ENCODE data around the gene HLA-DOA.
A peak's percentile ranks its signal among the peaks of the same experiment; 100 is the strongest.

The HLA-DOA gene

DNA sequence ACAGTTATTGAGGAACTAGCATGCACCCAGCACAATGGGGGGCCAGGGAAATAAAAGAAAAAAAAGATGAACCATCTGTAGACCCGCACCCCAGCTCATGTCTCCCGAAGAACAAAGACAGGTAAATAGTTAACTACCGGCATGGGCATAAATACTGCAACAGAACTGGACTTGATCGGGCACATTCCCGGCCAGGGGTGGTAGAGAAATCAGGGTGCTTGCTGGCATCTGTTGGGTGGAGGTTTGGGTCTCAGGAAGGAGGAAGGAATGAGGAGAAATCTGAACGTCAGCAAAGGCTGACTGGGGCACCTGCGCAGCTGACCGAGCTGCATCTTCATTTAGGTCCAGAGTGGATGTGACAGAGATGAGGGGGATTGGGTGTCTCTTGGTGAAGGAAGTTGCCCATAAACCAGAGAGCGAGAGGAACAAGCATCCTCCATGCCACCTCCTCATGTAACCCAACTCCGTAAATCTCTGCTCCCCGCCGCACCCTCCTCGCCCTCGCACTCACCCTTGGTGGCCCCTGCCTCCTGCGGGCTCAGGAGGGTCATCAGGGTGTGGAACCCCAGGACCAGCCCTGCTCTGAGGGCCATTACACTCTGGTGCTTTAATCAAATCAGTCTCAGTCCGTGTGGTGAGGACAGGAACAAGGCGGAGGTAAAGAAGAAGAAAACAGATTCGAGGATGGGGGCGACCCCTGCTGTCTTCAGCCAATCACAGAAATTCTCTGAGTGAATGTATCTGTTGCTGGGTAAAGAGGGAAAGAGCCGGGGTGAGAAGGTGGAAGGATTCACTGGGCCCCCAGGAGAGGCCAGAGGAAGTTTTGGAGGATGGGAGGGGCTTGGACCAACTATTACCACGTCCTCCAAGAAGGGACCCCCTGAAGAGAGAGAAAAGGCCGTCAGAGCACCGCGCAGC lies at the start of gene HLA-DOA:
HLA-DOA (minus strand) TSS at position 648 of the 918 bp plus-strand sequence.
- H3K4me1 ChIP-seq: peaks cover 13 to 37% (median 29%) of the 10 kb centered on the region in 10 experiments
- no peaks in the 10 kb centered on the region for H3K9me3 ChIP-seq (replicated peaks in 1 of 11)
- peak within 1 kb of the TSS; percentile 24 to 77 (median 68); a peak in 19 of 20 replicates for H3K4me3 ChIP-seq
- H3K9ac ChIP-seq: peak within 1 kb of the TSS; percentile 32 to 84 (median 78); a peak in 20 of 22 replicates
- no peak for TF ChIP-seq Cebpa-rat (IDR thresholded peaks at IDR 0.05)
- H3K4me2 ChIP-seq: peak within 1 kb of the TSS; percentile 70 to 98 (median 87)
- H3K27ac ChIP-seq: peak within 1 kb of the TSS in 9 of 11 experiments; percentile 64 to 86 (median 81); a peak in 18 of 22 replicates
- no peaks in the 10 kb centered on the region for H3K27me3 ChIP-seq
- H4K20me1 ChIP-seq: no peaks in the 10 kb centered on the region
- H3K36me3 ChIP-seq: peaks cover 0 to 30% (median 26%) of the 10 kb centered on the region in 11 experiments; a peak in 16 of 22 replicates

DNA sequence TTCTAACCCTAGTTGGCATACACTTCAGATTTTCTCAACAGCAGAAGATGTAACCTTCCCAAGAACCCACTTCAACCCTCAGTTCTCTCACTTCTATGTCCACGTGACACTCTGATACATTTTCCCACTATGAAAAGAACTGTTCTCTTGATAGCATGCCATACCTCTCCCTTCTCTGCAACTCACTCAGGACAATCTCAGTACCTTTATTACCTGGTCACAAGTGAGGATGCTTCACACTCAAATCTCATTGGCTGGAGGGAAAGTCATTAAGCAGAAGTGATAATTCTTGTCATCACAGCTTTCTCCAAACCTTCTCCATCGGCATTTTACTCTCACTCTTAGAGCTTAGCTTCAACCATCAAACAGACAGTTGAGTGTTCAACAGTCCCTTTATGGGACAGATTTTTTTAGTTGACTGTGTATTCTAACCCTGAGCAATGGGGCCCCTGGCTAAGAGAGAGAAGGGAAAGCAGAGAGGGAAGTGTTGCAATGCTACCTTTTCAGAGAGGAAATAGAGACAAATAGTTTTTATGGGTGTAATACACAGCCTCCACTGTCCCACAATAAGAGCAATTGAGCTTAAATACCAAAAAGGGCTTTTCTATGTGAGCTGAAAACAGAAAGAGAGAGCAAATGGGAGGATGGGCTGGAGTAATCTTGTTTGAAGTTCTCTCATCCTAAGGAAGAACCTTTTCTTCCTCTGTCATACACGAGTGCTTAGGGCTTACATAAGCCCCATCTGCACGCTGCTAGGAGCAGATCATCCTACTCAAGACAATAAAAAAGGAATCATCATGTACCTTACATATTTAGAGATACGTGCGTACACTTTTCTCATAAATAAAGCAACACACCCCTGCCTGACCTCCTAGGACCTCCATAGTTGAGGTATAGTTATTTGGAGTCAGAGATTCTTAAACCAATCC lies 48.1 kb upstream of the HLA-DOA start:
- TF ChIP-seq Cebpa-rat (IDR thresholded peaks at IDR 0.05): 0 out of 22 replicates have a peak, but pooled peaks of 1 of the 11 experiments have one; percentile 7
- Histone ChIP-seq H4K20me1 (no peaks in the 10 kb centered on the region), H3K4me2 (peak overlapping the region in 9 of 11 experiments; percentile 10 to 70 (median 40); a peak in 12 of 22 replicates), H3K27ac (peak overlapping the region in 2 of 11 experiments; percentile 27 to 28; a peak in 3 of 22 replicates), H3K9ac (no peak overlapping the region), H3K4me1 (peaks cover 0 to 26% (median 11%) of the 10 kb centered on the region in 10 experiments; a peak in 15 of 20 replicates), H3K9me3 (replicated peaks in 1 of 11) (peaks cover 11 to 37% (median 18%) of the 10 kb centered on the region in 11 experiments), H3K36me3 (0 out of 22 replicates have a peak, but pooled peaks cover 0 to 4% (median 0%) of the 10 kb centered on the region in 11 experiments), H3K27me3 (no peaks in the 10 kb centered on the region), H3K4me3 (no peak overlapping the region)

GRCh38 chr6:33053230-33053629 lies 43.8 kb upstream of the HLA-DOA start:
- Histone ChIP-seq H3K4me3 (no peak overlapping the region), H4K20me1 (no peaks in the 10 kb centered on the region), H3K9ac (no peak overlapping the region), H3K4me1 (peaks cover 10 to 30% (median 23%) of the 10 kb centered on the region in 10 experiments), H3K27ac (no peak overlapping the region), H3K9me3 (replicated peaks in 1 of 11) (peaks cover 18 to 39% (median 23%) of the 10 kb centered on the region in 11 experiments), H3K36me3 (0 out of 22 replicates have a peak, but pooled peaks cover 0 to 4% (median 0%) of the 10 kb centered on the region in 11 experiments), H3K27me3 (no peaks in the 10 kb centered on the region), H3K4me2 (no peak overlapping the region)
- TF ChIP-seq Cebpa-rat (IDR thresholded peaks at IDR 0.05): no peak

GRCh38 chr6:33052627-33053026 lies 43.2 kb upstream of the HLA-DOA start:
- Histone ChIP-seq H3K9me3 (replicated peaks in 1 of 11) (peaks cover 18 to 39% (median 23%) of the 10 kb centered on the region in 11 experiments), H3K27me3 (no peaks in the 10 kb centered on the region), H3K27ac (no peak overlapping the region), H3K4me3 (no peak overlapping the region), H3K36me3 (0 out of 22 replicates have a peak, but pooled peaks cover 0 to 4% (median 0%) of the 10 kb centered on the region in 11 experiments), H3K4me1 (peaks cover 10 to 24% (median 20%) of the 10 kb centered on the region in 10 experiments), H4K20me1 (no peaks in the 10 kb centered on the region), H3K9ac (no peak overlapping the region), H3K4me2 (no peak overlapping the region)
- no peak for TF ChIP-seq Cebpa-rat (IDR thresholded peaks at IDR 0.05)

GRCh38 chr6:33050014-33050810 lies 40.8 kb upstream of the HLA-DOA start:
- Histone ChIP-seq H3K27ac (peak overlapping the region in 6 of 11 experiments; percentile 20 to 58 (median 44); a peak in 10 of 22 replicates), H3K36me3 (0 out of 22 replicates have a peak, but pooled peaks cover 0 to 4% (median 0%) of the 10 kb centered on the region in 11 experiments), H3K4me3 (no peak overlapping the region), H4K20me1 (no peaks in the 10 kb centered on the region), H3K9me3 (replicated peaks in 1 of 11) (peaks cover 18 to 39% (median 23%) of the 10 kb centered on the region in 11 experiments), H3K27me3 (no peaks in the 10 kb centered on the region; a peak in 1 of 22 replicates), H3K4me1 (peaks cover 10 to 17% (median 14%) of the 10 kb centered on the region in 10 experiments), H3K9ac (peak overlapping the region in 1 of 11 experiments; percentile 18; a peak in 1 of 22 replicates), H3K4me2 (peak overlapping the region; percentile 33 to 66 (median 48); a peak in 21 of 22 replicates)
- no peak for TF ChIP-seq Cebpa-rat (IDR thresholded peaks at IDR 0.05)

- H3K9me3 ChIP-seq (replicated peaks in 1 of 11): peaks cover 17 to 38% (median 25%) of the 10 kb centered on the region in 11 experiments
- no peaks in the 10 kb centered on the region; a peak in 1 of 22 replicates for H3K27me3 ChIP-seq
- peak overlapping the region; percentile 33 to 66 (median 48); a peak in 19 of 22 replicates for H3K4me2 ChIP-seq
- peaks cover 10 to 17% (median 14%) of the 10 kb centered on the region in 10 experiments for H3K4me1 ChIP-seq
- no peak overlapping the region for H3K9ac ChIP-seq
- H3K4me3 ChIP-seq: no peak overlapping the region
- H4K20me1 ChIP-seq: no peaks in the 10 kb centered on the region
- 0 out of 22 replicates have a peak, but pooled peaks cover 0 to 4% (median 0%) of the 10 kb centered on the region in 11 experiments for H3K36me3 ChIP-seq
- peak overlapping the region in 5 of 11 experiments; percentile 11 to 56 (median 31); a peak in 3 of 22 replicates for H3K27ac ChIP-seq
- TF ChIP-seq Cebpa-rat (IDR thresholded peaks at IDR 0.05): no peak
Observed at GRCh38 chr6:33049323-33050013, 40.1 kb upstream of the HLA-DOA start.

DNA sequence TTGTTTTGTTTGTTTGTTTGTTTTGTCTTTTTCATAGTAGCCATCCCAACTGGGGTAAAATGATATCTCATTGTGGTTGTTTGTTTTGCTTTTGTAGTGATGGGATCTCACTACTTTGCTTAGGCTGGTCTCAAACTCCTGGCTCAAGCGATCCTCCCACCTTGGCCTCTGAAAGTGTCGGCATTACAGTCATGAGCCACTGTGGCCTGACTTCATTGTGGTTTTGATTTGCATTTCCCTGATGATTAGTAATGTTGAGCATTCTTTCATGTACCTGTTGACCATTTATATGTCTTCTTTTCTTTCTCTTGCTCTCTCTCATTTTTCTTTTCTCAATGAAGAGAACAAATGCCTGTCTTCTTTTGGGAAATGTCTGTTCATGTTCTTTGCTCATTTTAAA lies 30.8 kb upstream of the HLA-DOA start:
- Histone ChIP-seq H4K20me1 (no peaks in the 10 kb centered on the region), H3K9me3 (replicated peaks in 1 of 11) (peaks cover 10 to 19% (median 13%) of the 10 kb centered on the region in 11 experiments), H3K27me3 (no peaks in the 10 kb centered on the region), H3K27ac (no peak overlapping the region), H3K9ac (no peak overlapping the region), H3K4me2 (no peak overlapping the region), H3K4me1 (no peaks in the 10 kb centered on the region), H3K36me3 (no peaks in the 10 kb centered on the region), H3K4me3 (no peak overlapping the region)
- no peak for TF ChIP-seq Cebpa-rat (IDR thresholded peaks at IDR 0.05)
